G401.6 (cell line): ENCODE results near the gene FUT8.

ENCODE experiments used
- FAIRE-seq: peaks from 2 replicates; lab custom pipeline; 2012; peaks lifted over from hg19 to GRCh38; lab: Jason Lieb, UNC

The FUT8 gene

DNA sequence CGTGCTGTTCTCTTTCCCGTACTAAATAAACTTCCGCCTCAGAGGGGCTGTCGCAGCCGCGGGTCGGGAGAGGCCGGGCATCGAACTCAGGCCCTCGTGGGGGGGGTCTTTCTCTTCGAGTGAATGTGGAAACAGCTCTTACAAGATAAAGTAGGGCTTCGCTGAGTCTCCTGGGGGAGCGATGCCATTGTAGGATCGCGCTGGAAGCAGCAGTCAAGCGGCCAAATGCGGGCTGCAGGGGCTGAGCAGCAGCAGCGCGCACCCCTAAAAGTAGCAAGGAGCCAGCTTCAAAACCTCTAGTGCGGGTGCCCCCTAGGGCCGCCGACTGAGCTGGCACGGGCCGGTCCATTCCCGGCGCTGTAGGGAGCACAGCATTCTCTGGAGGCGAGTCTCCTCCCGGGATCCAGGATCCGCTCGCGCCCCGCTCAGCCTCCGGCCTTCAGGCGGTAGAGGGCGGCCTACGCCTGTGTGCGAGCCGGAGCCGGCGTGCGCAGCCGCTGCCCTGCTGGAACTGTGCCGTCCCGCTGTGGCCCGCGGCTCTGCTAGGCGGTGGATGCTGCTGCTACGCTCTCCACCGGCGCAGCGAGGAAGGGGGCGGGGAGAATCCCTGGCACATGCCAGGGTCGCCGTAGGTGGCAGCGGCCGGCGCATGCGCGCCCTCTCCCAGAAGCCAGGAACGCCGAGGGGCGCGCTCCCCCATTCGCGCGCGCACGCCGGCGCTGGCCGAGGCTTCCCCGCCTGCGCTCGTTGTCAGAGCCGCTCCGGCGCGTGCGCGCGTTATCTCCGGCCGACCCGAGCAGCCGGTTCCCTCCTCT lies at the start of gene FUT8:
FUT8 (plus strand) TSS at position 699 of the 815 bp plus-strand sequence. CDS start 148,834 bp downstream, outside the sequence.
- FAIRE-seq: no peak

DNA sequence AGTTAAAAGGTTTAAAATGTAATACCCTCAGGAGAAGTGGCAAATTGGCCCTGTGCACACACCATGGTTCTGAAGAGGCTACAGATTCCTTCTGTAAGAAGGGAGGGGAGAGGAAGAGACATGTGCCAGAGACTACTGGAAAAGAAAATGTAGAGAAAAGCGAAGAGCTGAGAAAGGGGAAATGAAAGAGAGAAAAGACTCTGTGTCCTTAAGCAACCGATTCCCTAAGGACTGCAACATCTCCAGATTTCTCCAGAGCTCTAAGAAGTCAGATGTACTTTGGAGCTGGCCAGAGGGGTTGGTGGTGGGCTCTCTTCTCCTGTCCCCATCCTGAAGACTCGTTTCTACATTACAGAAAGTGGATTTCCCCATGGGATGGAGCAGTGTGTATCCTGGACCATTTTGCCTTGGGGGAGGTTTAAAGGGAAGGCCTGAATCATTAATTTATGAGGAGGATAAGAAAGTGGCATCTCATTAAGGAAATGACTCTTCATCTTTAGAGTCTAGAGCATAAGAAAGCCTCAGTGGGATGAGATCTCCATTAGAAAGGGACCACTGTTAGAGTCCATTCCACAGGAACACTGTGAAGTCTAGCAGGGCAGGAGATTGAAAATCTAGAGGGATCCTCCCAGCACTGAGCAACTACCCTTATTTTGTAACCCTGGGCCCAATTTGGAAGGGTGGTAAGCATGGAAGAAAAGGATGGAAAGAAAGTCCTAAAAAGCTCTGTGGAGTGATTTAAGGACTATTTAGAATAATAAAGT lies 45.5 kb upstream of the FUT8 start:
- no peak for FAIRE-seq

- FAIRE-seq: no peak
These were observed 43.0 kb upstream of the FUT8 start for GRCh38 chr14:65369560-65369959.

DNA sequence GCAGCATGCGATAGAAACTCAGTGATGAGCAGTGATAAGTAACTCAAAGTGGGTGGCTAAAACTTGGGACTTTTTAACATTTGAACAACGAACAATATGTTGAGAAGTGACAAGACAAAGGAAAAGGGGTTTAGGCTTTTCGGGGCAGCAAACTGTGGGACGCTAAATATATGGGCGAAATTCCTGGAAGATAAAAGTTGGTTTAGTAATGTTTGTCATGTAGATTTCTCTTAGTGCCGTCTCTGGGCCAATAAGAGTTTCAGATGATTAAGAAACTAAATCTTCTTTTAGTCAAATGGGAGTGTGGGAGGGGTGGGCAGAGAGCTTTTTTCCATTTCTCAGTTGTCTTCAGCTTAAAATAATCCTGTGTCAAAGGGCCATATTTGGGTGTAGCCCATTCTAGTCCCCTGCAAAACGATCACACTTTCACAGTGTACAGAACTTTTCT lies 41.7 kb upstream of the FUT8 start:
- FAIRE-seq: no peak

DNA sequence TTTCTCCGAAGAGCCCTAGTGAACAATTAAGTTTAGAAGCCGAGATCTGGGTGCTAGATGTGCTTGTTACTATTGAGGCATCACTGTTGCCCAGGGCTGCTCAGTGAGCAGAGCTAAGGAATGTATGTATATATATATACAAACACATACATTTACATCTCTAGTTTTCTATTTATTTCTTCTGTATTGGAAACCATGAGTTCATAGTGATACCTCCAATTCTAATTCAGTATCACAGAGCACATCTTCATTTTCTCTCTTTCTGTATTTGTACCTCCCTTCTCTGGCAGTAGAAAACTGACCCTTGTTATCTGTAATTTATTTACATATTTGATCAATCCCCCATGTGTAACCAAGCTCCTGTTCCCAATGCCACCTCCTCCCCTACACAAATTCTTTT lies 40.7 kb upstream of the FUT8 start:
- FAIRE-seq: no peak

- FAIRE-seq: no peak
These were observed 39.4 kb upstream of the FUT8 start for GRCh38 chr14:65373016-65373670.

DNA sequence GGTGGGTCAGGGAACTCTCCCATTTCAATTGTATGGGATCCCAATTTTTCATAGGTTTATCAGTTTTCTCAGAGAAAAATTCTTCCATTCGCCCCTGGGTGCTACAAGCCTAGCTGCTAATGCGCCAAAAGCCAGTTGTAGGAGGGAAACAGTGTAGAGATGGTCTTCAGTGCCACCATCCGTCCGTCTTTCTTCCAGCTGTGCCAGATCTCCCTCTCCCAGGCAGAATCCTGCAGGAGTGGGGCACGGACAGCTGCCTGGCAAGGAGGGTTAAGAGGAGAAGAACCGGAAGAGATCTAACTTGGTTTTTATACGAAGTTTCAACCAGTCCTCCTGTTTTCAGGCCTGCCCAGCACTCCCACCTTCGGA lies 38.9 kb upstream of the FUT8 start:
- FAIRE-seq: no peak

DNA sequence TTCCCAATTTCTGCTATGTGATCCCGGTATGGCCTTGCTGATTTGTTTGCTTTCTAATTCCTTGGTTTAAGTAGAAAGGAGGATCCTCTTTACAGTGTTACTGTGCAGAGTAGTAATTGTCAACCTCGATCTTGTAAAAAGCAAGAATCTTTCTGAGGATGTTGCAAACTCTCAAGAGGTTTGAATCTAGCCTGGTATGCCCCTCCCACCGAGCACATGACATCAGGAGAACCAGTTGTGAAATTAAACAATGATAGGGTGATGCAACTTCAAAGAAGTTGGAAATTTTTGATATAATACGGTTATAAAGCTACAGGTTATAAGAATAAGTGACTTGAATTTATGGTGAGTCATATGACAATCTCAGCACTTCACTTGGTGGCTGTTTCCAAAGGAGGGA lies 35.0 kb upstream of the FUT8 start:
- FAIRE-seq: no peak

DNA sequence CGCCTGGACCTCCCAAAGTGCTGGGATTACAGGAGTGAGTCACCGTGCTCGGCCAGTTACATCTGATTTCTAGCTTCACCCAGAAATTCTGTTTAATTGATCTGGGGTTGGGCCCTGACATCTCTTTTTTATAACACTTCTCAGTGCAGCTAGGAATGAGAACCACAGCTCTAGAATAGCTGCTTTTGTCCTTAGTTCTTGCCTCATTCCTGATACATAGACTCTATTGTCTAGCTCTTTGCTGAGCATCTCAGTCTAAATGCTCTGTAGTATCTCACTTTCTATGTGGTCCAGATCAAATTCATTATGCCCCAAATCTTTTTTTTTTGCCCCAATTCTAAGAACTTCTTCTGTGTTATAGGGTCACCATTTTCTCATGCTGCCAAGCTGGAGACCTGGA lies 29.9 kb upstream of the FUT8 start:
- FAIRE-seq: no peak

DNA sequence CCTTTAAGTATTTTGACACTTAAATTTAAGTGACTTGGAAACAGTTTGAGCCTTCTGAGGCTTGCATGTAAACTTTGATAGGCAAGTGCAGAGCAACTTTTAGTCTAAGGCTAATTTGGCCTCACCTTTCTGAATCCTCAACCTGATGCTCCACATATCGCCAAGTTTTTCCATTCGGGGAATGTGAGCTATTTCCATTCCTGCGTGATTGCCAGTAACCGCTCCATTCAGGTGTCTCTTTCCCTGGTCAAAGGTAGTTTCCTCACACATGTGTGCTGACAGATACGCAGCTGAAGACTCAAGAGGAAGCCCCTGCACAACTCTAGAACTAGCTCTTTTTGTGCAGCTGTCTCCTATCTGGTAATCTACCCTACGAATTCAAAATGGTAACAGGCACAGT lies 25.4 kb upstream of the FUT8 start:
- FAIRE-seq: no peak

DNA sequence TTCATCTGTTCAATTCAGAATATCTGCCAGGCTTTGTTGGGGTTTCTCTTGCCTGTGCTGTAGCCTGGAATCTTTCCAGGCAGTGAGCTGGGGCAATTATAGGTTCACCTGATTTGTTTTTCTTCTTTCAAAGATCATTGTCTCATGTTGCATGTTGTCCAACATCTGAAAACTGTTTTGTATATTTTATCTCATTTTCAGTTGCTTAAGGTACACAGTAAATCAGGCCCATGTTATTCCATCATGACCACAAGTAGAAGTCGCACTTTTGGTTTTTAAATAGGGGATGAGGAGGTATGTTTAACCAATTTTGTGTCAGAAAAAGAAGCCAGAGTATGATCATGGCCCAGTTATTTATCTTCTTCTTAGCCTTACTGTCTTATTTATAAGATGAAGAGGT lies 24.9 kb upstream of the FUT8 start:
- FAIRE-seq: no peak

DNA sequence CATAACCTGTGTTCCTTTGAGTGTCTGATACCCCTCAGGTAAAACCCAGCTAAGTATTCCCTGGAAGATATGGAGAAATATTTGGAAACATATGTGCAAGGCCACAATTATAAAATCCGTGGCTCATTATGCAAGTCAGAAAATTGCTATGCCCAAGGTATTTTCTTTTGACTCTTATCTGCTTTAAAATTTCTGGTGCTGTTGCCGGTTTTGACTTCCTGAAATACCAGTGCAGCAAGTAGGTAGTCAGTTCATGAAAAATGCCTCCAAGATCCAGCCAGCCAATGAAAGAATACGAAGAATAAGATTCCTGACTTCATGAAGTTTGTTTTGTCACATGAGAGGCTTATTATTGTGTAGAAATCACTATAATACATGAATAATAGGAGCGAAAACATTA lies 20.2 kb upstream of the FUT8 start:
- FAIRE-seq: no peak

- no peak for FAIRE-seq
These were observed 16.2 kb upstream of the FUT8 start for GRCh38 chr14:65396082-65396910.

DNA sequence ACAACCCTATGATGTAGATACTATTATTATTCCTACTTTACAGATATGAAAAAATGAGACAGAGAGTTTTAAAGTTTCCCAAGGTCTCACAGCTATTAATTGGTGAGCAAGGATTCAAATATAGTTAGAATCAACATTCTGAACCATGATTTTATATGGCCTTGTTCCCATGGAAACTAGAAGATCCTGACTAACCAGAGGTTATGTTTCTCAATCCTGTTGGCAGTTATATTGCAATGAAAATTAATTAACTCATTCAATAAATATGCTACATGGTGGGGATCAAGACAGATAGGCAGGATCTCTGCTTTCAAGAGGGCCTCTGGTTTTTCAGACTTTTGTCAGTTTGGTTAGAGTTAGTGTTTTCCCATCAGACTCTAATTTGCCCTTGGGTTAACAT lies 9.3 kb upstream of the FUT8 start:
- no peak for FAIRE-seq

- no peak for FAIRE-seq
These were observed 4.4 kb upstream of the FUT8 start for GRCh38 chr14:65408113-65408512.

DNA sequence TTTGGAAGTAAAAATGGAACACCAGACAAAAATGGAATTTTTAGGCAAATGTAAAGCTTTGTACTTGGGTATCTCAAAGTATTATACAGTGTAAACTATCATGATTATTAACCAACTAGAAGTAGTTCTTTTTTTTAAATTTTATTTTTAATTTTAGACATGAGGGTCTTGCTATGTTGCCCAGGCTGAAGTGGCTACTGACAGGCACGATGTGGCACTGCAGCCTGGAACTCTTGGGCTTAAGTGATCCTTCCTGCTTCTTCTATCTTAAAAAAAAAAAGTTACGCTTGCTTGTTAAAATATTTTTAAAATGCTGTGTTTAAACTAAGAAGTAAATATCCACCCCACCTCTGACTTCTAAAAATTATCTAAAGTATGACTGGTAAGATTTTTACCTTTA lies 1.9 kb upstream of the FUT8 start:
- no peak for FAIRE-seq

GRCh38 chr14:65411656-65412031 lies 886 bp upstream of the FUT8 start:
- peak; percentile 94 for FAIRE-seq

DNA sequence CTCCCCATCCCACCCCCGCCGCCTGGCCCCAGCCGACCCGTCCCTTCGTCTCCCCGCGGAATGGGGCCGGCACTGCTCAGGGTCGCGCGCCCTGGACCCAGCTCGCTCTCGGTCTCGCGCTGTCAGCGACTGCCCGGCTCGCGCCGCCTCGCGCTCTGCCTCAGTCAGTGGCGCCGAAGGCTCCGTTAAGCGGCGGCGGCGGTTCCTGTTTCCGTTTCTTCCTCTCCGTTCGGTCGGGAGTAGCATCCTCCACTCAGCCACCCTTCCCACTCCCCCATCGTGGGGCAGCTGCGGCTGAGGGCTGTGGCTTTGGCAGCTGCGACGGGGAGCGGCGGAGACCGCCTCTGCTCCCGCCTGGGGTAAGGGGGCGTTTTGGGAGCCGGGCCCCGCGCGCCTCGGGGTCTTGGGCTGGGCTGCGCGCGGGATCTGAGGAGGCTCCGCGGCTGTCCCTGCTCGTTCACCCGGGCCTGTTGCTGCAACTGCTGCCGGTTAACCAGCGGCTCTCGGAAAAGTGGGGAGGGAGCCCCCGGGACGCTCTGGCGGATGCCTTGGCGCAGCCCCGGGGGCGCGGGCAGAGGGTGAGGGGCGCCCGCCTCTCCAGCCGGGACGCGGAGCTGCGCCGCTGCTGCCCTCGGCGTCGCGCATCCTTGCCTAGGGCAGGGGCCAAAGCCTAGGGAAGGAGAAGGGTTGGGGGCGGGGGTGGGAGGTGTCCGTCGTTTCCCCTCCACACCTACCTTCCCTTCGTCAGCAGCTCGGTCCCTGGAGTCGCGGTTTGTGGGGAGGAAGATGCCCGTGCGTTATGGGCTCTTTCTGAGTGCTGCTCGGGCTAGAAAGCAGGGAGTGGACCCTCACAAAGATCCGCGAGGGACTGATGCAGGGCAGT lies 567 bp downstream of the FUT8 start:
- no peak for FAIRE-seq

- no peak for FAIRE-seq
These were observed 1.2 kb downstream of the FUT8 start for GRCh38 chr14:65413739-65414045.

GRCh38 chr14:65414961-65415589 lies 2.5 kb downstream of the FUT8 start:
- FAIRE-seq: peak; percentile 94

DNA sequence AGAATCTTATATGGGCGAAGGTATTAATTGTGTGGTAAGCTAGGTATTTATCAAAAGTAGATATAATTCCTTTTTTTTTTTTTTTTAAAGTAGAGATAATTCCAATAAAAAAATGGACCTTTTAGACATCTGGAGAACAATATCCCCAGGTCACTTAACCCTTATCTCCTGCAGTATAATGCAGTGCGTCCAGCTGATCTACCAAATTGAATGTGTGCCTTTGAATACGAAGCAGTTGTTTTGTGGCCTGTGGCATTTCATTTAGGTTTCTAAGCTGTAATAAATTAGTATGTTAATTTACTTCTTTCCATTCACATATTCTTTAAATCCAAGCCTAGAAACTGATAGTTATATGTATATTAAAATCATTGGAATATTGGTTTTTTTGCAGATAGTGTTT lies 3.1 kb downstream of the FUT8 start:
- FAIRE-seq: no peak
